Upper lobe of left lung (tissue), 4 donors: Measurements from ENCODE around the gene IP6K2.

Experiments
- EP300 ChIP-seq, 4 donors: sonication (generic); formaldehyde crosslinking; IDR thresholded peaks; one replicate each; pipeline ENCODE4 v1.5.1; 2017; ENCODE audit warnings: antibody characterized with exemption in 4 of 4, control low read depth in 2 of 4
- POLR2A ChIP-seq, 4 donors: fragments of 450-650 bp; IDR thresholded peaks; one replicate each; pipeline ENCODE4 v1.5.1; 2016 to 2017; ENCODE audit warnings: antibody characterized with exemption in 4 of 4, mild to moderate bottlenecking in 2 of 4
- TF ChIP-seq, protein P1 (sequence below), 6 experiments: fragments of 450-650 bp in 4 of 6; fragments of 200-600 bp in 2 of 6; sonication (generic) in 2 of 6; IDR thresholded peaks; one replicate each; pipeline ENCODE4 v1.5.1; 2016 to 2019; ENCODE audit warnings: antibody characterized with exemption in 6 of 6

DNA sequence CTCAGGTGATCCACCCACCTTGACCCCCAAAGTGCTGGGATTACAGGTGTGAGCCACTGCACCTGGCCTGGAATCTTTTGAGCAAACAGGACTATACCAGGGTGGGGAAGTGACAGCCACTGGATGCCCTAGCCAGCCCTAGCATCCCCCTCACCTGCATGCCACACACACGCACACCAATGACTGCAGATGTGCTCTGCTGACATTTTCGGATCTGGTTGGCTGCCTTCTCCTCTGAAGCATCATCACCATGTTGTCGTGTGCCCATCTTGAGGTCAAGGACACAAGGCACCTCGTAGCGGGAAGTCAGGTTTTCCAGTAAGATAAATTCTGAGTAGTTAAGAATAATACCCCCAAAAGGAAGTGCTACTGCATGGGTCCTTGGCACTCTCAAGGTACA is 27.6 kb downstream of the IP6K2 start:
- TF ChIP-seq, protein P1, sequence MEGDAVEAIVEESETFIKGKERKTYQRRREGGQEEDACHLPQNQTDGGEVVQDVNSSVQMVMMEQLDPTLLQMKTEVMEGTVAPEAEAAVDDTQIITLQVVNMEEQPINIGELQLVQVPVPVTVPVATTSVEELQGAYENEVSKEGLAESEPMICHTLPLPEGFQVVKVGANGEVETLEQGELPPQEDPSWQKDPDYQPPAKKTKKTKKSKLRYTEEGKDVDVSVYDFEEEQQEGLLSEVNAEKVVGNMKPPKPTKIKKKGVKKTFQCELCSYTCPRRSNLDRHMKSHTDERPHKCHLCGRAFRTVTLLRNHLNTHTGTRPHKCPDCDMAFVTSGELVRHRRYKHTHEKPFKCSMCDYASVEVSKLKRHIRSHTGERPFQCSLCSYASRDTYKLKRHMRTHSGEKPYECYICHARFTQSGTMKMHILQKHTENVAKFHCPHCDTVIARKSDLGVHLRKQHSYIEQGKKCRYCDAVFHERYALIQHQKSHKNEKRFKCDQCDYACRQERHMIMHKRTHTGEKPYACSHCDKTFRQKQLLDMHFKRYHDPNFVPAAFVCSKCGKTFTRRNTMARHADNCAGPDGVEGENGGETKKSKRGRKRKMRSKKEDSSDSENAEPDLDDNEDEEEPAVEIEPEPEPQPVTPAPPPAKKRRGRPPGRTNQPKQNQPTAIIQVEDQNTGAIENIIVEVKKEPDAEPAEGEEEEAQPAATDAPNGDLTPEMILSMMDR (IDR thresholded peaks at IDR 0.05) = no peak
- TF ChIP-seq EP300 (IDR thresholded peaks at IDR 0.05) (no peak), POLR2A (IDR thresholded peaks at IDR 0.05) (no peak)
